Muscle of leg (tissue), 11 donors: ENCODE measurements around the gene OSBPL8. TPM values are rescaled to one million over a fixed set of nuclear protein-coding genes. Genes with fewer than 3 reads are reported as not detected.

ENCODE experiments used
- DNase-seq: peaks from one replicate; pipeline ENCODE4 v3.0.0; 2013
- H3K27ac ChIP-seq: one replicate; pipeline ENCODE4 v1.5.1; 2013; ENCODE audit warnings: mild to moderate bottlenecking, low read length, control low read depth
- H3K27me3 ChIP-seq: one replicate; pipeline ENCODE4 v1.6.1; 2013; ENCODE audit warnings: low read length; ENCODE audit not compliant: control insufficient read depth, insufficient read depth
- H3K36me3 ChIP-seq: one replicate; pipeline ENCODE4 v1.6.1; 2013; ENCODE audit warnings: low read length; ENCODE audit not compliant: control insufficient read depth, insufficient read depth
- H3K4me1 ChIP-seq: one replicate; pipeline ENCODE4 v1.6.1; 2013; ENCODE audit warnings: low read length; ENCODE audit not compliant: control insufficient read depth, insufficient read depth
- H3K4me3 ChIP-seq: one replicate; pipeline ENCODE4 v1.5.1; 2013; ENCODE audit warnings: low read length, control low read depth
- H3K9me3 ChIP-seq: replicated peaks from 2 replicates; pipeline ENCODE4 v1.6.1; 2013; ENCODE audit warnings: low read depth, low read length; ENCODE audit not compliant: control insufficient read depth
- WGBS: methylation state at CpG from one replicate; pipeline ENCODE4 v1.1.5; 2013; ENCODE audit warnings: missing lambda C conversion rate; ENCODE audit not compliant: insufficient coverage; 5-methylcytosine and 5-hydroxymethylcytosine counted together
- polyA plus RNA-seq, 8 donors: library from polyadenylated mRNA; unstranded; fragments of 120-200 nt; gene quantifications; one replicate each; pipeline versions ENCODE4 v1.2.1 to v1.2.3, GENCODE V29; 2013; ENCODE audit warnings: inconsistent platforms in 1 of 8, low replicate concordance in 1 of 8; ENCODE audit not compliant: insufficient read length in 8 of 8, insufficient read depth in 1 of 8
- total RNA-seq: library from RNA; stranded (reverse); fragments of 120-200 nt; gene quantifications from one replicate; pipeline ENCODE4 v1.2.4, GENCODE V29; 2013

Gene OSBPL8
- total and polyA plus RNA-seq, 9 donors = 14.5 to 36.4 (median 26.2) TPM

DNA sequence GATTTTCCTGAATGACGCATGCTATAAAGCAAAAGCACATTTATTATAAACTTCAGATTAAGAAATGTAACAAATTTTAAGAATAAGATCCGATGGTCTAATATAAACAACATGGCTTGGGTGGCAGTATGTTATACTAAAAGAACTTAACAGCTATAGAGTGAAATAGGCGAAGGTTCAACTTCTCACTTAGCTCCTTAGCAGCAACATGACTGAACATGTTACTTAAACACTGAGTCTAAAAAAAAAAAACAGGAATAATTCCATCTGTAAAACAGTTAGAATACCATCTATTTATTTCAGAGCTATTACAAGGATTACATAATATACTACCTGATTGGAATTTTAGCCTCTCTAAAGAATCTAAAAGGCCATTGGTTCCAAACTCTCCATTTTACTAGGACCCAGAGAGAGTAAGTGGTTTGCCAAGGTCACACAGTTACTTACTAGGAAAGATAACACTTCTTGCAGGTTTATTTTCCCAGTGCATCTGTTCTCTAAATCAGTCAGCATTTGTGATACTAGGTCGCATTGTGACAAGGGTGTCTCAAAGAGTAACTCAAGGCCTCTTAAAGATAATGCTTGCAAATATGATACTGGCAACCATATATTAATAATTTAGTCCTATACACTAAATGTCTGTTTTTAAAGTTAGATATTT, 14.8 kb downstream of the OSBPL8 start:
- Histone ChIP-seq H3K9me3 (no peaks in the 10 kb centered on the region), H3K36me3 (no peaks in the 10 kb centered on the region), H3K27me3 (no peaks in the 10 kb centered on the region), H3K27ac (no peak overlapping the region), H3K4me1 (no peaks in the 10 kb centered on the region), H3K4me3 (no peak overlapping the region)
- no peak for DNase-seq
- no CpG with 5 or more reads among the region's 4 CpGs for WGBS

DNA sequence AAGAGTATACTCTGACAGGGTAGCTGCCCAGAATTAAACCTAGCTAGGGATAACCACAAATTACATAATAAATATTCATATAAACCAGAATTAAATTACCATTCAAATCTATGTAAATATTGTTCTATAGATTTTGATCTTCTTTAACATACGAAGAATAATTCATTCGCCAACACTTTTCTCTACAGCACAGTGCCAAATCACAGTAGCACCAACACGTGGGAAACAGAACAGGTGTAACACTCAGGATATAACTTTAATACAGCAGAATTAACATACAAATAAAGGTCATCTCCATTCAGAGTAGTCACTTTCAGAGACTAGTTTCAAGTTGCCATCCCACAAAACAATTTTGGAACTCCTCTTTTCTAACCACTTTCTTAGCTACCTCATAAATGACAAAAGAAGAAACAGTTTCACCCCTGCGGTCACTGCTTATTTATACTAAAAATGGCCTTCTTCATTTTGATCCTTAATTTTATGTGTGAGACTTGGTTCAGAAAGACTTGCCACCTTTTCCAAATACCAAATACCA, 15.7 kb downstream of the OSBPL8 start:
- no peak overlapping the region for H3K4me3 ChIP-seq
- WGBS = 75% methylated on average over 2 of the region's 4 CpGs
- no peak for DNase-seq
- no peaks in the 10 kb centered on the region for H3K36me3 ChIP-seq
- no peaks in the 10 kb centered on the region for H3K27me3 ChIP-seq
- no peaks in the 10 kb centered on the region for H3K4me1 ChIP-seq
- no peak overlapping the region for H3K27ac ChIP-seq
- no peaks in the 10 kb centered on the region for H3K9me3 ChIP-seq

DNA sequence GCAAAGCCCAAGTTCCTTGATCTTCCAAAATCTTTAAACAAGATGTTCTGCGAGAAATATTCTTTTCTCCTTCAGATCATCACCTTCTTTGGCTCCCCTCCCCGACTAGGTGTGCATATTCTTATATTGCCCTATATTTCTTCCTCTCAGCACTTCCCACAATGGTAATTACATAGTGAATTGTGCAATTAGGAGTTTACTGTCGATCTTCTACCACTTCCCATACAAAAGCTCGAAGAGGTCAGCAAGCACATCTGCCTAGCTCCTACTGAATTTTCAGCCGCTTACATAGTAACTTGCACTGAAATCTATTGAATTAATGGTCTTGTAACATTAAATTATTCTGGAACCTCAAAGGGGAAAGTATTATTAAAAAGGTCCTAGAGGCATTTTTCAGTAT, 16.7 kb downstream of the OSBPL8 start:
- Histone ChIP-seq H3K27ac (no peak overlapping the region), H3K36me3 (no peaks in the 10 kb centered on the region)

DNA sequence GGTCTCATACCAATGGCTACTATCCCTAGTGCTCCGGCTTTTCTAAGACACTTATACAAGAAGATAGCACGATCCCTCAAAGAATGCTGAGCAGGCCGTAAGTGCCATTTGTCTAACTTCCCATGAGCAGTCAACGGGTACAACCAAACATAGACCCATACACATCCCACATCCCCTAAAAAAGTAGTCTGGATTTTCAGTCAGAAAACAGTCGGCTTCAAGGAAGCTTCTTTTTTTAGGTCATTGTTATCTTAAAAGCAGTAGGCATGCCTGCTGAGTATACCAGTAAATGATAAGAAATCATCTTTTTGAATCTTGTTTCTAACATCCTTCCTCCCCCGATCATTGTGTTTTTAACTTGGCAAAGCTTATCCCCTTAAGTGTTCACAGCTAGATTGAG, 19.8 kb downstream of the OSBPL8 start:
- Histone ChIP-seq H3K27ac (no peak overlapping the region), H3K36me3 (no peaks in the 10 kb centered on the region), H3K4me3 (no peak overlapping the region), H3K4me1 (no peaks in the 10 kb centered on the region), H3K9me3 (no peaks in the 10 kb centered on the region), H3K27me3 (no peaks in the 10 kb centered on the region)
- no peak for DNase-seq
- 72% methylated on average over 2 of the region's 6 CpGs for WGBS

More for the DNA sequence above, 16.7 kb downstream of the OSBPL8 start:
- no peaks in the 10 kb centered on the region for H3K9me3 ChIP-seq
- WGBS = 86% methylated on average over 1 of the region's 5 CpGs
- H3K27me3 ChIP-seq = no peaks in the 10 kb centered on the region
- H3K4me1 ChIP-seq = no peaks in the 10 kb centered on the region
- DNase-seq = no peak
- H3K4me3 ChIP-seq = no peak overlapping the region

- H3K4me3 ChIP-seq = no peak overlapping the region
- no CpG with 5 or more reads among the region's 2 CpGs for WGBS
- no peak overlapping the region for H3K27ac ChIP-seq
- no peaks in the 10 kb centered on the region for H3K36me3 ChIP-seq
- H3K9me3 ChIP-seq = no peaks in the 10 kb centered on the region
- H3K4me1 ChIP-seq = no peaks in the 10 kb centered on the region
- DNase-seq = no peak
- H3K27me3 ChIP-seq = no peaks in the 10 kb centered on the region
Measured at GRCh38 chr12:76537923-76538322, 21.6 kb downstream of the OSBPL8 start.

- Histone ChIP-seq H3K36me3 (no peaks in the 10 kb centered on the region), H3K4me1 (no peaks in the 10 kb centered on the region), H3K4me3 (no peak overlapping the region), H3K9me3 (no peaks in the 10 kb centered on the region), H3K27me3 (no peaks in the 10 kb centered on the region), H3K27ac (no peak overlapping the region)
- no peak for DNase-seq
- no CpG with 5 or more reads among the region's 5 CpGs for WGBS
Measured at GRCh38 chr12:76536546-76536945, 23.0 kb downstream of the OSBPL8 start.

DNA sequence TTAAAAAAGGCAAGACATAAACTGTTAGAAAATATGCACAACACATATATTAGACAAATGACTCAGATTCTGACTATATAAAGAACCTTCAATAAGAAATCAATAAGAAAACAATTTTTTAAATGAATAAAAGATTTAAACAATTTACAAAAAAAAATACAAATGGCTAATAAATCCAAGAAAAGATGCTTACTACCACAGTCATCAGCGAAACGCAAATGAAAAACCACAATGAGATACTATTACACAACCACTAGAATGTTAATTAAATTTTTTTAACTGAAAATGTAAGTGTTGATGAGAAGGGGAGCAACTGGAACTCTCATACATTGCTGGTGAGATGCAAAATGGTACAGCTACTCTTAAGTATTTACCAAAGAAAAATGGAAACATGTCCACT, 24.4 kb downstream of the OSBPL8 start:
- Histone ChIP-seq H3K27ac (no peak overlapping the region), H3K36me3 (no peaks in the 10 kb centered on the region), H3K9me3 (no peaks in the 10 kb centered on the region), H3K27me3 (no peaks in the 10 kb centered on the region), H3K4me1 (no peaks in the 10 kb centered on the region), H3K4me3 (no peak overlapping the region)
- WGBS = no CpG with 5 or more reads among the region's 2 CpGs
- DNase-seq = no peak

GRCh38 chr12:76533331-76533730, 26.2 kb downstream of the OSBPL8 start:
- DNase-seq = no peak
- no CpG with 5 or more reads among the region's 5 CpGs for WGBS
- no peak overlapping the region for H3K4me3 ChIP-seq

DNA sequence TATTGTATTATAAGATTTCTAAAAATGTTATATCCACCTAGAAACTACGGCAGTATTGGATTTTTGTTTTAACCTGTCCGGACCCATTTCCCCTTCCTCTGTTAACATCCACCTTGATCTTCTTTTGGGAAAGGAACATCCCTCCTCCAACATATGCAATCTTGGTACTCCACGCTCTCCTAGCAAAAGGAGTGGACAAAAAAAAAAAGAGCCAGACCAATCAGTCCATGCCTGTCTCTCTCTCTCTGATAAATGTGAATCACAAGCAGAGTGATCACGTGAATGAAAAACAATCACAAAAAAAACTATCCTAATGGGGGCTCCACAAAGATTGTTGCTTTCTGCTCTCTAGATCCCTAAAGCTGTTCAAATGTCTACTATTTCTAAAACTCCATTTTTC, 27.1 kb downstream of the OSBPL8 start:
- Histone ChIP-seq H3K27me3 (no peaks in the 10 kb centered on the region), H3K27ac (no peak overlapping the region), H3K36me3 (no peaks in the 10 kb centered on the region), H3K4me1 (no peaks in the 10 kb centered on the region), H3K4me3 (no peak overlapping the region), H3K9me3 (peaks cover 2% of the 10 kb centered on the region)
- DNase-seq = no peak
- 100% methylated on average over 1 of the region's 4 CpGs for WGBS

More at GRCh38 chr12:76533331-76533730, 26.2 kb downstream of the OSBPL8 start:
- no peak overlapping the region for H3K27ac ChIP-seq
- H3K36me3 ChIP-seq = no peaks in the 10 kb centered on the region
- H3K27me3 ChIP-seq = no peaks in the 10 kb centered on the region
- no peaks in the 10 kb centered on the region for H3K4me1 ChIP-seq
- H3K9me3 ChIP-seq = no peaks in the 10 kb centered on the region

- Histone ChIP-seq H3K27ac (no peak overlapping the region), H3K9me3 (peaks cover 2% of the 10 kb centered on the region), H3K36me3 (no peaks in the 10 kb centered on the region), H3K4me3 (no peak overlapping the region), H3K27me3 (no peaks in the 10 kb centered on the region), H3K4me1 (no peaks in the 10 kb centered on the region)
- no peak for DNase-seq
Measured at GRCh38 chr12:76531056-76531455, 28.5 kb downstream of the OSBPL8 start.

- no peaks in the 10 kb centered on the region for H3K27me3 ChIP-seq
- no peak overlapping the region for H3K27ac ChIP-seq
- H3K9me3 ChIP-seq = peaks cover 2% of the 10 kb centered on the region
- H3K4me3 ChIP-seq = no peak overlapping the region
- no CpG with 5 or more reads among the region's 1 CpG for WGBS
- no peak for DNase-seq
- H3K4me1 ChIP-seq = no peaks in the 10 kb centered on the region
- H3K36me3 ChIP-seq = no peaks in the 10 kb centered on the region
Measured at GRCh38 chr12:76530516-76530915, 29.1 kb downstream of the OSBPL8 start.
